Measurements from ENCODE around the gene ACY1.

The ACY1 gene

DNA sequence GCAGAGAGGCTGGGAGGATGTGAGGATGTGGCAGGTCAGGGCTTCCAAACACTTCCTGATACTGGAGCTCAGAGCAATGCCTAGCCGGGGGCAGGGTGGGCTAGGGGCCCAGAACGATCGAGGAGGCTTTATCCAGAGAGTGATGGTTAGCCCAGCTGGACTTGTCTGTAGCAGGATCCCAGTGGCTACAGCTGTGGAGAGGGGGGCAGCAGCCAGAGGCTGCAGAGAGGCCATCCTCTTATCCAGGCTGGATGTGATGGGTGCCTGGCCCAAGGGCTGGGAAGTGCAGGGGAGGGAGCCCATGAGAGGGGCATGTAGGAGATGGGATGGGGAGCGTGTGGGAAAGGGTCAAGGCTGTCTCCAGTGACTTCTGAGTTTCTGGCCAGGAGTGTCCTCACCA lies 36.5 kb upstream of the ACY1 start:
- no peak for DNase-seq

DNA sequence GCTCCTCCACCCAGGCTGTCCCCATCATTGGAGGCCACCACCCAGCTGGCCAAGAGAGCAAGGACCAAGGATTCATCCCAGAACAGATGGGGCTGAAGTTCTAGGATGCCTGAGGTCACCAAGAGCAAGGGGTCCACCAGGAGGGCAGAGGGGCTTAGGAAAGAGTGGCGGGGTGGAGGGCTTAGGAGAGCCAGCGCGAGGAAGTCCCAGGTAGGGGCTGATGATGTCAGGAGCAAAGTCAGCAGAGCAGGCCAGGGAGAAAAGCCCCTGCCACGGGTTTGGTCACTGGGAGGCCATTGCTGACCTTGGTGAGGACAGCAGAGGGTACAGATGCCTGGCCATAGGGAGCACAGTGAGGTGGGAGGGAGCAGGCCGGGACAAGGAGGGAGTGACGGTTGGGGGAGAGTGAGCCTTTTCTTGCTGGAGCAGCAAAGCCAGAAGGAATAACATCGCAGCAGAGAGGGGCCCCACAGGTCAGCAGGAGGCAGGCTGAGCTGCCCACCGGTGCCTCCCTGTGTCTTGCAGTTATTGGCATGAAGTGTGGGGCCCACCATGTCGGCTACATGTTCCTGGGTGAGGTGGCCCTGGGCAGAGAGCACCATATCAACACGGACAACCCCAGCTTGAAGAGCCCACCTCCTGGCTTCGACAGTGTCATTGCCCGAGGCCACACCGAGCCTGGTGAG lies 36.0 kb upstream of the ACY1 start:
- no peak for DNase-seq

DNA sequence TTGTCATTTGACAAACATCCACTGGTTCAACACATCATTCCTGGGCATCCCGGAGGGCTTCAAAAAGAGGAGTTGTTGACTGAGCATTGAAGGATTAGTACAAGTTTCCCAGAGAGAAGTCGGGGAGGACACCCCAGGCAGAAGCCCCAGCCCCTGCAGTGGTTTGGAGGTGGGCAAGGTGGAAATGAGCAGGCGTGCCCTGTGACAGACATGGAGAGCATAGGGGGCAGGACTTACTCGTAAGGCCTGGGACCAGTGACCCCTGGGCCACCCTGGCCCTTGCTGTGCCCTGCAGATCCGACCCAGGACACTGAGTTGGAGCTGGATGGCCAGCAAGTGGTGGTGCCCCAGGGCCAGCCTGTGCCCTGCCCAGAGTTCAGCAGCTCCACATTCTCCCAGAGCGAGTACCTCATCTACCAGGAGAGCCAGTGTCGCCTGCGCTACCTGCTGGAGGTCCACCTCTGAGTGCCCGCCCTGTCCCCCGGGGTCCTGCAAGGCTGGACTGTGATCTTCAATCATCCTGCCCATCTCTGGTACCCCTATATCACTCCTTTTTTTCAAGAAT lies 35.2 kb upstream of the ACY1 start:
- DNase-seq = no peak

DNA sequence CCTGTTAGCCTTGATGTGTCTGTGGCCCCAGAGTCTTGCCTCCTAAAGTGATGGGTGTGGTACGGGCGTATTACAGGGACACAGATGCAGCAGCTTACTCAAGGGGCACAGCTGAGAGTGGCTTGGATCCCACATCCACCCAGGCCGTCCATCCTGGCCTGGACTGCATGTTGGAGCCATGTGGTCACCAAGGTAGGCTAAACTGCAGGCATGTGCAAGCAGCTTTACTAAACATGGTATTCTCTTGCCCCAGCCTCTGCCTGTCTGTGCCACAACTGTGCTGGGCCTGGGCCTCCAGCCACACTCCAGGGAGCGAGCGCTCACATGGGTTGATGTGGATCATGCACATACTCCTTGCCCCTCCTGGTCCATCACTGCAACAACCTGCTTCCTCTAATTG lies 34.2 kb upstream of the ACY1 start:
- DNase-seq = no peak

DNA sequence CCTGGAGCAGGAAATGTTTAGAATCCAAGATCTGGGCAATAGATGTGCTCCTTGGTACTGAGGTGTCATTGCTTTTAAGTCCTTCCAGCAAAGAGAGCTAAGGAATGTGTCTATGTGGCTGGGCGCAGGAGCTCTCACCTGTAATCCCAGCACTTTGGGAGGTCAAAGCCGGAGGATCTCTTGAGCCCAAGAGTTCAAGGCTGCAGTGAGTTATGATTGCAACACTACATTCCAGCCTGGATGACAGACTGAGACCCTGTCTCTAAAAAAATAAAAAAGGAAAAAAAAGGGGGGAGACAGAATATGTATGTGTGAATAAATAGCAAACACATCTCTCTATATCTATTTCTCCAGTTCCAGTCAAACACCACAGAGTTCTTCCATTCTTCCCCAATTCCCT lies 32.4 kb upstream of the ACY1 start:
- DNase-seq = no peak

DNA sequence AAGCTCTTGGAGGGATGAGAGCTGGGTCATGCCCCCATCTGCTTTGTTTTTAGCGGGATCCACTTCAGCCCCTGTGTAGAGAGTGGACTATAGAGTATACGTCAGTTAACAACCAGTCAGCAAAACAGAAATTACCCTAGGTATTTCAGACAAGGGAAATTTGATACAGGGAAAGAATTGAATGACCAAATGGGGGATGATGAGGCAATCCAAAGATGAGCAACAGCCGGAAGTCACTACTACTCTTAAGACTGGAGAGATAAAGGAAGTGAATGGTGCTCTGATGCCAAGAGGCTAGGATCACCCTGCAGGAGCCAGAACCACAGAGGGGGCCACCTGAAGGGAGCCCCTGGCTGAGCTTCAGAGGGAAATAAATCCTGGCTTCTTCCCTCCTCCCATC lies 29.9 kb upstream of the ACY1 start:
- DNase-seq = no peak

DNA sequence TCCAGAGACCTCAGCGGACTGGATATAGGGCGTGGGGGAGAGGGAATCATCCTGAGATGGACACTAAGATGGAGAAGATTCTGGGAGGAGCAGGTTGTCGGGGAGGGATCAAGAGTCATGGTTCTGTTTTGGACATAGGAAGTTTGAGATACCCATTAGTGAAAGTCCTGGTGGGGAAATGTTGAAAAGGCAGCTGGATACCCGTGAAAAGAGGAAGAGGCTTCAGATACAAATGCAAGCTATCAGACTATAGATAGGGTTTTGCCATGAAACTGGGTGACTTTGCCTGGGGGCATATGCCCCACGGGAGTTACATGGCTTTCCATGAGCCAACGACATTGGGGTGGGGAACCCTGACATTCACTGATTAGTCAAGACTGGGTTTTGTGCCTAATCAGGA lies 29.2 kb upstream of the ACY1 start:
- DNase-seq = no peak

DNA sequence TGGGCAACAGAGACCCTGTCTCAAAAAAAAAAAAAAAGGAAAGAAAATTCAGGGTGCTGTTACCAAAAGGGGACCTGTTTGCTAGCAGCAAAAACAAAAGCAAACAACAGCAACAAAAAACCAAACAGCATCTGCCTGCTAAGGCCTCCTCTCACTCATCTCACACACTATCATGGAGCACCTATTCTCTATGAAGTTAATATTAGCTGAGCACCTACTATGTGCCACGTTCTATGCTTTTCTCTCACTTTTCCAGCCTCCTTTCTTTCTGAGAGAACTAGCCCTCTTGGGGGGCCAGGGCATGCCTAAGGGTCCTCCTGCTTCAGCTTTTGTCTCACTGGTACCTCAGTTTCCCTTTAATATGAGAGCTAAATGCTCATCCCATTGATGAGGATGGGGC lies 28.6 kb upstream of the ACY1 start:
- DNase-seq = no peak

DNA sequence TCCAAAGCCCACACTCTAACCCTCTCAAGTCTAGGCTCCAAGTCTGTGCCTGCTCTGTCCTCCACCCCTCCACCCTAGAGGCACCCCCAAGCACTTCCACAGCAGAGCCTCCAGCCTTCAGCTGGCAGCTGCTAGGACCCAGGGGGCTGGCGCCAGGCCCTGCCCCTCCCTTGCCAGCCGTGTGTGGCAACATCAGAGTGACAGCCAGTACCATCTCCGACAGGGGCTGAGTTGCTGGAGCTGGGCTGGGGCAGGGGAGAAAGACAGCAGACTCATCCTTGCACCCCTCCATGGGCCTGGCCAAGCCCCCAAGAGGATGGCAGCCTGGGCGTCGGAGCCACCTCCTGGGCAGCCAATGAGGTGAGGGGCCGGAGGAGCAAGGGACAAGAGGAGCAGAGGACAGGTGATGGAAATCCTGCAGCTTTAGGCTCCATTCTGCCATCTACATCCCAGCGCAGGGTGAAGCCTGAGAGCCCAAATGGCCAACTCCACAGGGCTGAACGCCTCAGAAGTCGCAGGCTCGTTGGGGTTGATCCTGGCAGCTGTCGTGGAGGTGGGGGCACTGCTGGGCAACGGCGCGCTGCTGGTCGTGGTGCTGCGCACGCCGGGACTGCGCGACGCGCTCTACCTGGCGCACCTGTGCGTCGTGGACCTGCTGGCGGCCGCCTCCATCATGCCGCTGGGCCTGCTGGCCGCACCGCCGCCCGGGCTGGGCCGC lies 28.0 kb upstream of the ACY1 start, which contains the start of gene GPR62:
Gene GPR62 (plus strand): TSS at position 207 of the 718 bp plus-strand sequence. CDS start 272 bp downstream, at position 479.
- DNase-seq = peak; percentile 86

DNA sequence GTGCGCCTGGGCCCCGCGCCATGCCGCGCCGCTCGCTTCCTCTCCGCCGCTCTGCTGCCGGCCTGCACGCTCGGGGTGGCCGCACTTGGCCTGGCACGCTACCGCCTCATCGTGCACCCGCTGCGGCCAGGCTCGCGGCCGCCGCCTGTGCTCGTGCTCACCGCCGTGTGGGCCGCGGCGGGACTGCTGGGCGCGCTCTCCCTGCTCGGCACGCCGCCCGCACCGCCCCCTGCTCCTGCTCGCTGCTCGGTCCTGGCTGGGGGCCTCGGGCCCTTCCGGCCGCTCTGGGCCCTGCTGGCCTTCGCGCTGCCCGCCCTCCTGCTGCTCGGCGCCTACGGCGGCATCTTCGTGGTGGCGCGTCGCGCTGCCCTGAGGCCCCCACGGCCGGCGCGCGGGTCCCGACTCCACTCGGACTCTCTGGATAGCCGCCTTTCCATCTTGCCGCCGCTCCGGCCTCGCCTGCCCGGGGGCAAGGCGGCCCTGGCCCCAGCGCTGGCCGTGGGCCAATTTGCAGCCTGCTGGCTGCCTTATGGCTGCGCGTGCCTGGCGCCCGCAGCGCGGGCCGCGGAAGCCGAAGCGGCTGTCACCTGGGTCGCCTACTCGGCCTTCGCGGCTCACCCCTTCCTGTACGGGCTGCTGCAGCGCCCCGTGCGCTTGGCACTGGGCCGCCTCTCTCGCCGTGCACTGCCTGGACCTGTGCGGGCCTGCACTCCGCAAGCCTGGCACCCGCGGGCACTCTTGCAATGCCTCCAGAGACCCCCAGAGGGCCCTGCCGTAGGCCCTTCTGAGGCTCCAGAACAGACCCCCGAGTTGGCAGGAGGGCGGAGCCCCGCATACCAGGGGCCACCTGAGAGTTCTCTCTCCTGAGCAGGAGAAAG lies 27.2 kb upstream of the ACY1 start:
- DNase-seq = peak; percentile 87

DNA sequence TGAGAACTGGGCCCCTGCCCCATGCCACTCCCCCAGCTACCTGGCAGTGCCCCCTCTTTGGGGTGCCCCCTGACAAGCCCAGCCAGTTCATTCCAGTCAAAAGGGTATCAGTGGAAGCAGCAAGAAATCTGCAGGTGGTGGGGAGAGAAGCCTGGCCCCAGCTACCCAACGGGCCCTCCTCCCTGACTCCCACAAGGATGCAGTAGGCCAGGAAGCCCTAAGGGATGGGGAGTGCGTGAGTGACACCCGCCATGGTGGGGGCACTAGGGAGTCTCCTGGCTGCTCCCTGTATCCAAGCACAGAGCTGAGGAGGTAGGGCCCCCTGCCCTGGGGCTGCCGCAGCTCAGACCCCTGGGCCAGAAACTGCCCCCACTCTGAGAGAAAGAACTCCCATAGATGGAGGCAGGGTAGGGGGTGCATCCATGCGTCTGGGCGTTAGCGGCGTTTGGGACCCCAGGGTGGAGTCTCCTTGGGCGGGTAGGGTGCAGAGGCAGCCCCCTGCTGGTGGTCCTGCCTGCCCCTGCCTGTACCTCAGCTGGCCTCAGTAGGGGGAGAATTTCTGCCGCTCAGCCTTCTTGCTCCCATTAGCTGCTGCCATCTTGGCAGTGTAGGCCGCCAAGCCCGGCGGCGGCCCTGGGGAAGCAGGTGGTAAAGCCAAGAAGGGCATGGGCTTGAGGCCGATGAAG lies 25.7 kb upstream of the ACY1 start:
- DNase-seq = no peak

DNA sequence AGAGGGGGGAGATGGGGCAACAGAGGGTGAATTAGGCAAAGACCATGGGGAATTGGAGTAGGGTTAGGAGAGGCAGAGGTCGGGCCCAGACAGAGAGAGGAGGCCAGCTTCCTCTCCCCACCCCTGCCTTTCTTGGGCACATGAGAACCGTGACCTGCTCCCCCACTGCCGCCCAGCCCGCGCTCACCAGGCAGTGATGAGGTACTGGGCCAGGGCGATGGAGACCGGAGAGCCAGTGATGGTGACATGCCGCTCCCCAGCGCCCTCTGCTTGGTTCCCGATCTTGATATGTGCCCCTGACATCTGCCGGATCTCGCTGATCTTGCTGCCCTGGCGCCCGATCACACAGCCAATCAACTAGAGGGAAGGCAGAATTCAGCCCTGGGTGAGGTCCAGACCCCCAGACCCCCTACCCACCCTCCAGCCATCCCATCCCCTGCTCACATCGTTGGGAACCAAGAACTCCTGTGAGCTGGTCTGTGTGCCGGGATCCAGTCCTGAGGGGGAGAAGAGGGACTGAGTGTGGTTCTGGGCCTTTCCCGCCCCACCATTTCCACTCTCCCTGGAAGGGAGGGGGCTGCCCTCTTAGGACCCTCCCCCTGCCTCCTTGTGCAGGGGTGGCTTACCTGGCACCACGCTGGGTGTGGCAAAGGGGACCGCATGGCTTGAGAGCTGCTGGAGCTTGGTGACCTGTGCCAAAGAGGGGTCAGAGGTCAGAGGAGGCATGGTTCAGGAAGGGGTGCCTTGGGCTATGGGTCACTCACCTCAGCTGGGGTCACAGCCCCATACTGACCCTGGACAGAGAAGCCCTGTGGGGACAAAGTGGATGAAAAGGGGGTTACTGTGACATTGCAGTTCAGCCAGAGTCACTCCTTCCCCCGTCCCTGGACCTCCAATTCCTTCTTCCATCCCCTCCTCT lies 24.5 kb upstream of the ACY1 start:
- DNase-seq = no peak

DNA sequence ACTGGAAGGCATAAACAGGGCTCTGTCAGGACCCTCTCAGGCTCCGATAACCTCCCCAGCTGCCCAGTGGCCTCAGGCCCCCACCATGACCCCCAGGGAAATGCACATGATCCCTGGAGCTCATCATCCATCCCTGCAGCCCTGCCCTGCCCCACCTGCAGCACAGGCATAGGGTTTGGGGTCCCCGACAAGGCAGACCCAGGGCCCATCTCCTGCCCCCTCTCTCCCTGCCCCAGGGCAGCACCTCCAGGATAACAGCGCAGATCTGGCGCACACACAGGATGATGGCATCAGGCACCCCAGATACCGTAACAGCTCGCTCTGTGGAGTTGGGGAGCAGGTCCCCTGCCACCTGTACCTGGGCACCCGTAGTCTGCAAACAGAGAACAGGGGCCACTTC lies 23.7 kb upstream of the ACY1 start:
- DNase-seq = no peak

DNA sequence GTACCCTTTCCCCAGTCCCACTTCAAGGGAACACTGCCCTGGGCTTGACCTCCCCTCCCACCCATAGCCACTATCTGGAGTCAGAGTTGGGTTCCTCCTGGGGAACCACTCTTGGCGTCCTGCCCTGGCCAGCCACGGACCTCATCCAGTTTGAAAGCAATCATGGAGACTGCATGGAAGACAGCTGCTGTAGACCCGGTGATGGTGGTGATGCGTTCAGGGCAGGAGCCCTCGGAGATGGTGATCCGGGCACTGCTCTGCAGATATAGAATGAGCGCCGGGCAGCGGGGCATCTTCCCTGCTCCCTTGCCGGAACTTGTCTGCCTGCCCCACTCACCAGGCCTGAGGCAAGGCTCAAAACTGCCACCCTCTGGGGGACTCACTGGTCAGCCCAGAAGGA lies 22.9 kb upstream of the ACY1 start:
- DNase-seq = no peak

DNA sequence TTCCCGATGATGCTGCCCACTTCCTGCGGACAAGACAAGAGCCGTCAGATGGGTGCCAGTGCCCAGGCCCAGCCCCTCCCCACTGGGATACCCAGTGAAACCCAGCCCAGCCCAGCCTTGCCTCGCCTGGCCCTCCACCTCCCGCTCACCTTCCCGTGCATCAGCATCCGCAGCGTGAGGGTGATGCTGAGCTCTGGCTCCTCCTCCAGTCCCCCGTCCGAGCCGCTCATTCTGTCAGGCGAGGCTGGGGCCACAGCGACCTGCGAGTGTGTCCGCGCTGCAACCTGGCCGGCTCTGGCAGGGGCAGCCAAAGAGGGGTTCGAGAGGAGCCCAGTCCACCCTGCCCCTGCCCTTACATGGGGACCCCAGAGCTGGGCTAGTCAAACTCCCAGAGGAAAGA lies 22.3 kb upstream of the ACY1 start:
- DNase-seq = no peak

DNA sequence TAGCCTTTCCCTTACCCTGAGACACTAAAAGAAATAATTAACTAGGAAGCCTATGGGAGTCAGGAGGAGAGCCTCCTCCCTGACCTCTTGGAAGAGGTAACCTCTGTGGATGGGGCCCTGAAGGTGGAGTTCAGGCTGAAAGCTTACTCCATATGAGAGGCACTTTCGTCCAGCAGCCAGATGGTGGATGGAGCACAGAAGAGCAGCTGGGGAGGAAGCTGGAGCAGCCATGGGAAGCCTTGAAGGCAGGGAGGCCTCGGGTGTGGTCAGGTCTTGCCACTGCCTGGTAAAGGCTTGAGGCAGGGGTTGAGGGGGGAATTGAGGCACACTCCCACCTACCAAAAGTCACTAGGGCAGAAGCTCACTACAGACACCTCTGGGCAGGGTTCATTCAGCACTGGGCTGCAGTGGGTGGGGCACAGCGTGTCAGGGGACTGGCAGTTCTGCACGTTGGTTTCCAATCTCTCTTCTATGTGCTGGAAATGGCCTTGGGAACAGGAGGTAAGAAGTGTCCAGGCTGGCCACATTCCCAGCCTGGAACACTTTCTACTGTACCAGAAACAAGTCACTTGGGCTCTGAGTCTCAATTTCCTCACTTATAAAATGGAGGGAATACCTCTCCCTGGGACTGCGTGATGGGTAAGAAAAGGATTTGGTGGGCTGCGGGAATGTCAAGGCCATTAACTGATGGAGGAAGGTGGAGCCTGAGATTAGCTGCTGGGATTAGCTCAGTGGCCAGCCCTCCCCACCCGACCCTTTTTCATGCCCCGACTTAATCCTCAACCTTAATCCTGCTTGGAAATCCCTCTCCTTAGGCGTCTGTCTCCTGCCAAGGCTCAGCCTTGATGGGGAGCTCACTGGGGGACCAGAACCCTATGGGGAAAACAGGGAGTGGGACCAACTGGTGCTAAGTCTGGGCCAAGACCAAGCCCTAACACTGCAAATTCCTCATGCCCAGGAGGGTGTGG lies 21.4 kb upstream of the ACY1 start:
- no peak for DNase-seq

DNA sequence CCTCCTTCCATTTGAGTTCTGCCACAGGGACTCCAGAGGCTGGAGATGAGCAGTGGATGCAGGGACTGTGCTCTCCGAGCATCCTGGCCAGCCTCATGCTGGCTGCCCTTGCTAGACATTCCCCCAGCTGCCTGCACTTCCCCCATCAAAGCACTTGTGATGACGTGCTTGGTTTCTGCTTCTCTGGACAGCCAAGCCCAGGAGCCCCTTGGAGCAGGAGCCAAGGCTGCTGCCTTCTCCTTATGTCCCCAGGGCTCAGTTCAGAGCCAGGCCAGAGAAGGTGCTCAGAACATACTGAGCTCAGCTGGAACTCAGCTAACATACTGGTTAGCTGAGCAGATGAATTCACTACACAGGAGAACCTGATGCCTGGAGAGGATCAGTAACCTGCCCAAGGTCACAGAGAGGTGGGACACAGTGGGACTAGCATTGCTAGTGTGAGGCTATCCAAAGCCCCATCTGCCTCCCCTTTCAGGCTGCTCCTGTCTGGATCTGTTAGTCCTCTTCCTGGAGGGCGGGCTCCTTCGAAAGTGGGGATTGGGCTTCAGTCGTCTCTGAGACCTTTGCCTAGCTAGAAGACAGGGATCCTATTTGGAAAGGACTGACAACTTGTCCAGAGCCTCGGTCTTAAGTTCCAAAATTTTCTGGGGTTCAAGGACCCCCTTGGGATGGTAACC lies 20.3 kb upstream of the ACY1 start:
- DNase-seq = no peak

DNA sequence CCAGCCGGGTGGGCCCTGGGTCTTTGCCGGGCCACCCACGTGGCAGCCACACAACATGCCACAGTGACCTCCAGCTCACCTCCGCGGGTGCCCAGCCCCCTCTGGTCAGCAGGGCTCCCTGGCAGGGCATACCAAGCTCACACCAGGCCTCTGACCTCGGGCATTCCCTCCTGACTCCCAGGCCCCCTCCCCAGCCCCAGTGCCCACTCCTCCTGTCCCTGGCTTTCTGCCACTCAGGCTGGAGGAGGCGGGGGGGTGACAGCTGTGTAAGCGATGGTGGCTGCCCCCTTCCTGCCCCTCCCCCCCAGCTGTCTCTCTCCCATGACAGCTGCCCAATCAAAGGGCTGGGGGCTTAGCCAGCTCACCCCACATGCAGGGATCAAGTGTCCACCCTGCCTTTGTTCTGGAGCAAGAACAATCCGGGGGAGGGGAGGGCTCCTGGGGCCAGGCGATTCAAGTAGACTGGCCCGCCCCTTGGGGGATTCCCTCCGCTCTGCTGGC lies 19.3 kb upstream of the ACY1 start:
- no peak for DNase-seq

DNA sequence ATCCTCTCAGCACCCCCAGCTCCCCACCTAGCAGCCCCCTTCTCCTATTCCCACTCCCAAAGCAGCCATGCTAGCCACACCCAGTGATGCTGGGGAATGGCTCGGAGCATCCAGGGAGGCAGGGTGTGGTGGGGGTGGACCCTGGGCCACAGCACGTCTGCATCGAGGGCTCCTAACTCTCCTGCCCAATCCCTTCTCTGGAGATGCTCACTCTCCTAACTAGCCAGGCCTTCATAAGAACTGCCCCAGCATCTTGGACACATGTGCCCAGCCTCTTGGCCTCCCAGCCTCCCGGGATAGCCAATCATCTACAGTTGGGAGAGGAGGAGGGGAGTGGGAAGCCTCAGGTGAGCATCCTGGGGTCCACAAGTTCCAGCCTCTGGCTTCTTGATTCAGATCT lies 18.8 kb upstream of the ACY1 start:
- DNase-seq = no peak

DNA sequence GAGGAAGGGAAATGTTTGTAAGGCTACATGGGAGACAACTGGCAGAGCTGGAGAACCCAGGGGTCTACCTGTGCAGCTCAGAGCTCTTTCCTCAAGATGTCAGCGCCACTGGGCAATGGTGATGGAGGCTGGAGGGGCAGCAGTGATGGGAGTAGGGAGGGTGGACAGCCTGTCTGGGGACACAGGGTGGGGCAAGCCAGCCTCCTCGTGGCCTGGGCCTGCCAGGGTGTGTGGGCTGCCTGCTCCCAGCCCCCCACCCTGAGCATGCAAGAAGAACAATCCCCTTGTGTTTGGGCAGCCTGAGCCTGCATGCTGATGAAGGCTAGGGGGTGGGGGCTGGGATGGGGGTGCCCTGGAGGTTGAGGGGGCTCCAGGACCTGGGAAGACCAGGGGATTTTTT lies 17.3 kb upstream of the ACY1 start:
- DNase-seq = no peak
